H7 (cell line): ENCODE measurements around the gene SPATC1L. TPM values are rescaled to one million over a fixed set of nuclear protein-coding genes. Genes with fewer than 3 reads are reported as not detected.
"Not testable (repeated sequence)": the region's sequence is repeated elsewhere in the genome, so short reads cannot be mapped to it uniquely, and the experiment has no call there.

Experiments used
- DNase-seq: peaks from one replicate; pipeline ENCODE4 v3.0.0; 2012
- H3K27me3 ChIP-seq: 2 replicates; pipeline ENCODE4 v1.6.0; 2011; ENCODE audit warnings: mild to moderate bottlenecking, low read length; ENCODE audit not compliant: control insufficient read depth, insufficient read depth
- H3K36me3 ChIP-seq: replicated peaks from 2 replicates; pipeline ENCODE4 v1.5.1; 2011; ENCODE audit warnings: low read length; ENCODE audit not compliant: control insufficient read depth, insufficient read depth
- H3K4me3 ChIP-seq: 2 replicates; pipeline ENCODE4 v1.5.1; 2011; ENCODE audit warnings: low read depth, mild to moderate bottlenecking, control low read depth, low read length, moderate library complexity; ENCODE audit not compliant: insufficient read depth
- total RNA-seq: library from RNA; depleted of rRNA; stranded (reverse); fragments of >200 nt; shearing (Covaris generic); gene quantifications from 2 replicates; pipeline ENCODE4 v1.2.3, GENCODE V29; 2014

SPATC1L gene
- total RNA-seq, 1 experiment from 2014 or later = 35.5 TPM

DNA sequence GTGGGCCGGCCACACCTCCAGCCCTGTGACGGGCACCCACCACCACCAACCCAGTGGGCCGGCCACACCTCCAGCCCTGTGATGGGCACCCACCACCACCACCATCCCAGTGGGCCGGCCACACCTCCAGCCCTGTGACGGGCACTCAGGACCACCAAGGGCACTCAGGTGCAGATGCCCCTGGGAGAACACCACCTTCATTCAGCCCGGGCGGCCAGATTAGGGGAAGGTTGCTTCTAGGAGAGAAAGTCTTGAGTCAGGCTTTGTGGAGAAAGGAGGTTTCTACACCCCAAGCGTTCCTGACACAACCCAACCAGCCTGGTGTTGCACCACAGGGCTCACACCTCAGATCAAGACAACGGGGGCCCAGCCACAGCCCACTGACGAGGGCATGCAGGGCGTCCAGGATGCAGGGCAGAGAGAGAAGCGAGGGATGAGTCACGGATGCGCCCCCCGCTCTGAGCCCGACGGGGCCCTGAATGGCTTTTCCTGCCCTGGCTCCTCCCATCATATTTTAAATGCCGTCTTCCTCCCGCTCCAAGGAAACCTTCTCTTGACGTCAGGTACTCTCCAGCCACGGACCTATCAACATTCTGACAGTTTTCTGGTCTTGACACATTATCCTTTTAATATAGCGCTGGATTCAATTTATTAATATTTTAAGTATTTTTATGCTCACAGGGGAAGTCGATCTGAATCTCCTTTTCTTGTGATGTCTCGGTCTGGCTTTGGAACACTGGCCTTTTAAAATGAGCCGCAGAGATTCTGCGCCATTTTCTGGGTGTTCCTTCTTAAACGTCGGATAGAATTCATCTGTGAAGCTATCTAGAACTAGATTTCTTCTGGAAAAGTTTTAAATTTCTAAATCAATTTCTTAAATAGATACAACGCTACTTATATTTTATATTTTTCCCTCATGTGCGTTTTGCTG is 631 bp upstream of the SPATC1L start:
- Histone ChIP-seq H3K36me3 (no peaks in the 10 kb centered on the region; the same call in 1 of the 2 replicates), H3K4me3 (peak overlapping the region; percentile 75), H3K27me3 (no peaks in the 10 kb centered on the region)
- DNase-seq = peak; percentile 98

DNA sequence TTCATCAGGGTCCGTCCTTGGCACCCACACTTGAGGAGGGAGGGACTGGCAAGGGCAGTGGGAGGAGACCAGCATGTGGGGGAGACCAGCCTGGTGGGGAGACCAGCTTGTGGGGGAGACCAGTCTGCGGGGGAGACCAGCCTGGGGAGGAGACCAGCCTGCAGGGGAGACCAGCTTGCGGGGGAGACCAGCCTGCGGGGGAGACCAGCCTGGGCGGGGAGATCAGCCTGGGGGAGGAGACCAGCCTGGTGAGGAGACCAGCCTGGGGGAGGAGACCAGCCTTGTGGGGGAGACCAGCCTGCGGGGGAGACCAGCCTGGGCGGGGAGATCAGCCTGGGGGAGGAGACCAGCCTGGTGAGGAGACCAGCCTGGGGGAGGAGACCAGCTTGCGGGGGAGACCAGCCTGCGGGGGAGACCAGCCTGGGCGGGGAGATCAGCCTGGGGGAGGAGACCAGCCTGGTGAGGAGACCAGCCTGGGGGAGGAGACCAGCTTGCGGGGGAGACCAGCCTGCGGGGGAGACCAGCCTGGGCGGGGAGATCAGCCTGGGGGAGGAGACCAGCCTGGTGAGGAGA is 836 bp downstream of the SPATC1L start:
- DNase-seq, H3K36me3 ChIP-seq, H3K27me3 ChIP-seq: not testable (repeated sequence)
- H3K4me3 ChIP-seq = peak overlapping the region; percentile 75; the same call in 1 of the 2 replicates

DNA sequence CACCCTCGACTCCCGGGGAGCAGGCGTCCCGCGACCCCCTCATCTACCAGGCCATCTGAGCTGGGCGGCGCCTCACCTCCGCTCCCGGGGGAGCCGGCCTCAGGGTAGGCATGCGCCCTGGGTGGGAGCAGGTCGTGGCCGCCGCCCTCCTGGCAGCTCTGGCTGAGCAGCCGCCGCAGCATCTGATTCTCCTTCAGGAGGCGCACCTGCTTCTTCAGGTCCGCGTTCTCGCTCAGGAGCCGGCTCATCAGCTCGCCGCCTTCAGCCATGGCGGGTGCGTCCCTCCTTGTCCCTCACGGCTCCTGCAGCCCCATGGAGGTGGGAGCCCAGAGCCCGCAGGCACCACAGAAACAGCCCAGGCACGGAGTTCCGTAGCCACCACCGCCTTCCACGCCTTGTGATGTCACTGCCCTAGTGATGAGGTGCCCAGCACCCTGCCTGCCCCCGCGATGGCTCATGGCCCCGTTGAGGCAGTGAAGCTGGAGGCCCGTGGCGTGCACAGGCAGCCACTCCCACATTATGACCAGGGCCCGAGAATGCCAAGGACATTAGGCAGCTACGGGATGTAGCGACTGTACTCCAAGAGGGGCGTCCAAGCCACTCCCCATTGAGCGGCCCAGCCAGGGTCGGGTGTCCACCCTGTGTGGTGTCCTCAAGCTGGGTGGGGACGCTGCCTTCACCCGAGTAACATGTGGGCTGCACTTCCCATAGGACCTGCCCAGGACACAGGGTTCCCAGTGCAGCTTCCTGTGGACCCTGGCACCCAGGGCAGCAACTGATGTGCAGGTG is 1.5 kb downstream of the SPATC1L start:
- DNase-seq = peak; percentile 53
- Histone ChIP-seq H3K36me3 (no peaks in the 10 kb centered on the region; the same call in 1 of the 2 replicates), H3K27me3 (no peaks in the 10 kb centered on the region), H3K4me3 (no peak overlapping the region)

DNA sequence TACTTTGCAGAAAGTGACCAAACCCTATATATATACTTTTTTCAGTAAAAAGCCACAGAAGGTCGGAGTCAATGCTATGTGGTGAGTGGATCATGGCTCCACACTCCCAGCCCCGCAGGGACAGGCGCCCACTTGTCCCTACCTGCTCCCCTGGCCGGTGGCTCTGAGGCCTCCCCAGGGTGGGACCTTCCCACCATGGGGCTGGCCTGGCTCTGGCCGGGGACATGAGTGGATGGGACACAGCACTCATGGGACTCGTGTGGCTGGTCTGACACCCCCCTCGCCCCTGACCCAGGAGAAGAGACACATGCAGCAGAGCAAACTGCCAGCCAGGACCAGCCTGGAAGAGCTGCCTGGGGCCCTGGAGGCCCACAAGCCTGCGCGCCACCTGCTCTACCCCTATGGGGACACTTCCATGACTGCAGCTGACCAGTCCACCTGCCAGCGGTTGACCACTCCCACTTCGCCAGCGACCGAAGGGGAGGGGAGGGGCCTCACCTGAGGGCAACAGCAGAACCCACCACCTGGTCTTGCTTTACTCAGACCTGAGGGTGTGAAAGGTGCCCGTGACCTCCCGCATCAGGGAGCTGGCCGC is 2.2 kb downstream of the SPATC1L start:
- DNase-seq = no peak

DNA sequence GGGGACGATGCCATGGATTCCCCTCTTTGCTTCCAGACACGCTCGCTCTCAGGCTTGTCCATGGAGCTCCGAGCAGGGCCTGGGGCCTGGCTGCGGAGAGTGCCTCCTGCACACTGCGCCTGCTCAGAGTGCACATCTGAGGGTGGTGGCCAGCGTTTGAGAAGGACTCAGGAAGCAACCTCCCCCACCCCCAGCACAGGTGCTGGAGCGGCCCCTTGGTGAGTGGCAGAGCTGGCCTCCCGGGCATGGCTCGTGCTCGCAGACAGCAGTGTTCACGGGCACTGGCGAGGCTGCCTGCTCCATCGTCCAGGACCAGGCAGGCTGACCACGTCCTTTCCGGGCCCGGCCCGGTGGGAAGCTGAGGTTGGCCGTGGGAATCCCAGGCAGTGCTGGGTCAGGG is 2.8 kb downstream of the SPATC1L start:
- H3K4me3 ChIP-seq = no peak overlapping the region
- no peaks in the 10 kb centered on the region for H3K27me3 ChIP-seq
- no peak for DNase-seq
- no peaks in the 10 kb centered on the region for H3K36me3 ChIP-seq

More for the DNA sequence above, 2.2 kb downstream of the SPATC1L start:
- no peak overlapping the region for H3K4me3 ChIP-seq
- no peaks in the 10 kb centered on the region for H3K36me3 ChIP-seq
- no peaks in the 10 kb centered on the region for H3K27me3 ChIP-seq

DNA sequence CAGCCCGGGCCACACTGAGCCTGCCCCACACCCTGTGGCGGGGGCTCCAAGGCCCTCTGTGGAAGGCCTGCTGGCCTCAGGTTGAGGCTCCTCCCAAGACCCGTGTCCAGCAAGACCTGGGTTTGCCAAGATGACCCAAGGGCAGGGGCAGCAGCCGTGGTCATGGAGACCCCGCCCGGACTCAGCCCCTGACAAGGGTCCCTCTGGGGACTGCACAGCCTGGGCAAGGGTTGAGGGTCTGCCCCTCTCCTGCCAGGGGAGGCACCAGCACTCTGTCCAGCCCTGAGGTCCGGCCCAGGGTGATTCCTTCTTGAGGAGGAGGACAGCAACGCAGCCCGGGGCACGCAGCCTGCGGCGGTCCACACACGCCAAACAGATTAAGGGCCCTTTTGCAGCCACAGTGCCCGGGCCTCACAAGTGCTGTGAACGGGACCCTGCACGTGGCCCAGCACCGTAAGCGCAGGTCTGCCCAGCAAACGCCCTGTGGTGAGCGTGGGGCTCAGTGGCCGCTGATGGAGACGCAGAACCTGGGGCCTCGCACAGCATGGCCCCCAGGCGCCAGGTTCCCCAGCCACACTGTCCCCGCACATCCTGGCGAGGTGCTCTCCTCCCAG is 3.4 kb downstream of the SPATC1L start:
- Histone ChIP-seq H3K4me3 (no peak overlapping the region), H3K36me3 (no peaks in the 10 kb centered on the region), H3K27me3 (no peaks in the 10 kb centered on the region)
- peak; percentile 57 for DNase-seq

DNA sequence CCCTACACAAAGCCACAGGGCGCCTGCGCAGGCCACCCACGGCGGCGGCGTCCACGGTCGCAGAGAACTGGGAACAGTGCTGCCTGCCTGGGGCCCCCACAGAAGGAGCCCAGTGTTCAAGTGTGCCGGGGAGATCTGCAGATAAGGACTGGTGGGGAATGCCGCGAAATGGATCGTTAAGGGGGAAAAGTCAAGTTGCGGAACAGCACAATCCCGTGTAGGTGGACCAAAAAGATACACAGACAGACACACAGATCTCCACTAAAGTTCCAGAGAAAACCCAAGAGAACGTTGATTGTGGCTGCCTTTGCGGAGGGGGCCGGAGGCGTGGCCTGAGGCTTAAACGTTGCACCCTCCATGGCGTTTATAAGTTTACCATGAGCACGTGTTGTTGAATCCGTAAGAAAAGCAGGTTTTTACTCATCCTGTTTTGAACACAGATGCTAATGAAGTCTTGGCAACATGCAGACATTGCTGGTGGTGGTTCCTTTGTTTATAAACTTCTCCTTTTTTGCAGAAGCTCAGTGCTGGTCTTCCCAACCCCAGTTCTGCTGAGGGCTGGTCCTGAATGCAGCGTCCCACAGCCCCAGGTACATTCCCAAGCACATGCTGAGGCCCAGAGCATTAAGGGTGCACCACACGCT is 4.1 kb downstream of the SPATC1L start:
- H3K4me3 ChIP-seq = no peak overlapping the region
- no peaks in the 10 kb centered on the region for H3K27me3 ChIP-seq
- DNase-seq = peak; percentile 62
- no peaks in the 10 kb centered on the region for H3K36me3 ChIP-seq

DNA sequence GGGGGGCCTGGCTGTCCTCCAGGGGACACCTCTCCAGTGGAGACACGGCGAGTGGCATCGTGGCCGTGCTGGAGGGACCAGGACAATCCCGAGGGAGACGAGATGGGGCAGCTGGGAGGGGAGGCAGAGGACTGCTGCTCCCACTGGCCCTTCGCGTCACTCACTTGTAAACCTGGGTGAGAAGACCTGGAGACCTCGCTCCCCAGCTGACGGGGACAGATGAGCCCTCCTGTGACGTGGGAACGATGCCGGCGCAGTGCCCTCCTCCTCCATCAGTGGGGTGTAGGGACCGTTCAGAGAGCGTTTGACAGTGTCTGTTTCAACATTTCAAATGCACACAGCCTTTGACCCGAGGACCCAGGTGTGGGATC is 4.6 kb downstream of the SPATC1L start:
- Histone ChIP-seq H3K4me3 (no peak overlapping the region), H3K36me3 (no peaks in the 10 kb centered on the region), H3K27me3 (no peaks in the 10 kb centered on the region)
- DNase-seq = no peak

DNA sequence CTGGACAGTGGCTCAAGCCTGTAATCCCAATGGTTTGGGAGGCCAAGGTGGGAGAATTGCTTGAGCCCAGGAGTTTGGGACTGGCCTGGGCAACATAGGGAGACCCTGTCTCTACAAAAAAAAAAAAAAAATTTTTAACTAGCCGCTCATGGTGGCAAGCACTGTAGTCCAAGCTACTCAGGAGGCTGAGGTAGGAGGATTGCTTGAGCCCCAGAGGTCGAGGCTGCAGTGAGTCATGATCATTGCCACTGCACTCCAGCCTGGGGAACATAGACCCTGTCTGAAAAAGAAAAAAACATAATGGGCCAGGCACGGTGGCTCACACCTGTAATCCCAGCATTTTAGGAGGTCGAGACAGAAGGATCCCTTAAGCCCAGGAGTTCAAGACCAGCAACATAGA is 5.3 kb downstream of the SPATC1L start:
- Histone ChIP-seq H3K4me3 (no peak overlapping the region), H3K36me3 (no peaks in the 10 kb centered on the region), H3K27me3 (no peaks in the 10 kb centered on the region)
- DNase-seq = no peak

DNA sequence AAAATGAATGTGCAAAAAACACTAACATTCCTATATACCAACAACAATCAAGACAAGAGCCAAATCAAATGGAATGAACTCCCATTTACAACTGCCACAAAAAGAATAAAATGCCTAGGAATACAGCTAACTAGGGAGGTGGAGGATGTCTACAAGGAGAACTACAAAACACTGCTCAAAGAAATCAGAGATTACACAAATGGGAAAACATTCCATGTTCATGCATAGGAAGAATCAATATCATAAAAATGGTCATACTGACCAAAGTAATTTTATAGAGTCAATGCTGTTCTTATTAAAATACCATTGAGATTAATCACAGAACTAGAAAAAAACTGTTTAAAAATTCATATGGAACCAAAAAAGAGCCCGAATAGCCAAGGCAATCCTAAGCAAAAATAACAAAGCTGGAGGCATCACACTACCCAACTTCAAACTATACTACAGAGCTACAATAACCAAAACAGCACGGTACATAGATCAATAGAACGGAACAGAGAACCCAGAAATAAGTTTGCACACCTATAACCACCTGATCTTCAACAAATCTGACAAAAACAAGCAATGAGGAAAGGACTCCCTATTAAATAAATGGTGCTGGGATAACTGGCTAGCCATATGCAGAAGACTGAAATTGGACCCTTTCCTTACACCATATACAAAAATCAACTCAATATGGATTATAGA is 7.7 kb downstream of the SPATC1L start:
- not testable (repeated sequence) for H3K4me3 ChIP-seq, DNase-seq, H3K36me3 ChIP-seq, H3K27me3 ChIP-seq

DNA sequence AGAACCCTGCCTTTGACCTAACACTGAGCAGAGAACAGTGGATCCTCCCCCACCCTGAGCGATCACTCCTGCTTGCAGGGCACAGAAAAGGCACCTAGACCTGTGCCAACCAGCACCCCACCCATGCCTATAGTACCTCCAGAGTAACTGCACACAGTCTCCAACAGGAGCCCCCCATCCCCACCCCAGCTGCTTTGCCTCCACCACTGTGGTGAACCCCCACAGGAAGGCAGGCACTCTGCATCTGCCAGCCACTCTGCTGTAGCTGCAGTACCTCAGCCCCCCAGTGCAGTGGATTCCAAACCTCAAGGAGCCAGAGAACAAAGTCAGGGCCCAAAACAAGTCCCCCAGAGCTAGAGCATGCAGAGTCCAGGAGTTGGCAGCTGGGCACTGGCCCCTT is 10.7 kb downstream of the SPATC1L start:
- Histone ChIP-seq H3K27me3 (no peaks in the 10 kb centered on the region), H3K4me3 (no peak overlapping the region), H3K36me3 (no peaks in the 10 kb centered on the region)
- DNase-seq = peak; percentile 29

DNA sequence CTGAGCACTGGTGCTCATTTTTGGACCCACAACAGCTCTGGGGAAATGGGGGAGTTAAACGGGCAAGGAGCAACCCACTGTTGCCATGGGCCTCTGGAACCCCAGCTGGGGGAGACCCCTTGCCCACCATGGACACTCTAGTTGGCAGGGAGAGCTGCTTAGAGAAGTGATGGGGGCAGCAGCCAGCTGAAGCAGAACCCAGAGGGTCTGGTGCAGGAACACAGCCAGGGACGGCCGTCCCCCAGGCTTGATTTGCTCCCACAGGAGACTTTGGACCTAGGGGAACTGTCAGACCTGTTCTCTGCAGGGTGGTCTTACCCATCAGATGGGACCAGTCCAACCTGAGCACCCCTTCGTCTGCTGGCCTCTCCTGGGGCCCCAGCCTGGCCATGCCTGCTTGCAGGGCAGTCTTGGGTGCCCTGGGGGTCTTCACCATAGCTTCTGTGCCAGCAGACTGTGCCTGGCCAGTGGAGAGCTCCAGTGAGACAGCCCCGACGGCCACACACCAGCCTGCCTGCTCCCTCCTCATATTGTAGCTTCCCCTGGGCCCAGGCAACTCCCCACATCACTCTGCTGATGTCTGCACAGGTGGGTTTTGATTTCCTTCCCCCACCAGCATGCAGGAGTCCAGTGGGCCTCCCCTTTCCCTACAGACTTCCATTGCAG is 11.3 kb downstream of the SPATC1L start:
- Histone ChIP-seq H3K36me3 (no peaks in the 10 kb centered on the region), H3K4me3 (no peak overlapping the region), H3K27me3 (no peaks in the 10 kb centered on the region)
- DNase-seq = peak; percentile 21
